HL-60 (cell line): ENCODE results near the gene TPO.

Experiments used
- DNase-seq, 2 experiments: peaks; one replicate each; pipeline ENCODE4 v3.0.0-alpha.2; 2010 to 2020; ENCODE audit warnings: low read depth in 1 of 2, low spot score in 1 of 2
- H3K27ac ChIP-seq: fragments of 250-450 bp; sonication (Bioruptor Pico); replicated peaks from 2 replicates; pipeline ENCODE4 v1.5.1; 2020; ENCODE audit warnings: mild to moderate bottlenecking, moderate library complexity
- H3K27me3 ChIP-seq: fragments of 250-450 bp; sonication (Bioruptor Pico); 2 replicates; pipeline ENCODE4 v1.5.1; 2021; ENCODE audit warnings: mild to moderate bottlenecking, moderate library complexity; ENCODE audit not compliant: insufficient read depth, poor library complexity, severe bottlenecking
- H3K4me3 ChIP-seq: replicated peaks from 2 replicates; pipeline ENCODE4 v1.5.1; 2011; ENCODE audit warnings: mild to moderate bottlenecking, control low read depth, low read length; ENCODE audit not compliant: insufficient read depth
- CTCF ChIP-seq: IDR thresholded peaks from one replicate; pipeline ENCODE4 v1.5.1; 2011; ENCODE audit warnings: low read length, control low read depth, inconsistent platforms; ENCODE audit not compliant: insufficient read depth
- GABPA ChIP-seq: IDR thresholded peaks from 2 replicates; pipeline ENCODE4 v1.6.1; 2012; ENCODE audit warnings: low read depth
- POLR2AphosphoS5 ChIP-seq: IDR thresholded peaks from 2 replicates; pipeline ENCODE4 v1.6.1; 2012; ENCODE audit warnings: low read depth
- REST ChIP-seq: IDR thresholded peaks from 2 replicates; pipeline ENCODE4 v1.6.1; 2012; ENCODE audit warnings: low read depth; ENCODE audit not compliant: insufficient replicate concordance
- SPI1 ChIP-seq: IDR thresholded peaks from 2 replicates; pipeline ENCODE4 v1.6.1; 2012; ENCODE audit warnings: low read depth, mild to moderate bottlenecking, borderline replicate concordance

The TPO gene

GRCh38 chr2:1480671-1481076 lies 67.4 kb downstream of the TPO start:
- no peak overlapping the region for H3K27ac ChIP-seq
- no peak for TF ChIP-seq POLR2AphosphoS5
- no peak for TF ChIP-seq GABPA
- no peak for TF ChIP-seq SPI1
- TF ChIP-seq REST = no peak
- TF ChIP-seq CTCF = no peak
- DNase-seq = no peak

GRCh38 chr2:1481406-1482252 lies 68.4 kb downstream of the TPO start:
- TF ChIP-seq GABPA = no peak
- TF ChIP-seq POLR2AphosphoS5 = no peak
- TF ChIP-seq REST = no peak
- TF ChIP-seq SPI1 = no peak
- TF ChIP-seq CTCF = no peak
- no peak overlapping the region for H3K4me3 ChIP-seq
- no peaks in the 10 kb centered on the region for H3K27me3 ChIP-seq
- no peak for DNase-seq
- no peak overlapping the region for H3K27ac ChIP-seq

More at GRCh38 chr2:1480671-1481076, 67.4 kb downstream of the TPO start:
- no peak overlapping the region for H3K4me3 ChIP-seq
- H3K27me3 ChIP-seq = no peaks in the 10 kb centered on the region

DNA sequence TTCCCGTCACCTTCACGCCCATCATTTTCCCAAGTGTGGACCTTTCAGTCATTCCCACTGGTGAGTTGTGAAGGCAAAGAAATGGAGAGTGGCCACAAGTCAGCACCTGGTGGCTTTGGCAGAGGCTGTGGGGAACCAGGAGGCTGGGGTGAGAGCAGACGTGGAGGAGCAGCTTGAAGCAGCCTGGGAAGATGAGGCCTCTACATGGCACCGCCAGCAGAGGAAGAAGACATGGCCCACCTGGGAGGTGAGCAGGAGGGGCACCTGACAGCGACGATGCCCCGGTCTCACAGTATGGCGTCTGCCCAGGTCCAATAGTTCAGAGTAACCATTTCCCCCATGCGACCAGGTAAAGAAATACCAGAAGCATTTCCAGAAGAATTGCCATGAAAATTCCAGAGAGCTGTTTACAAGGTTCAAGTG lies 69.0 kb downstream of the TPO start:
- H3K4me3 ChIP-seq = no peak overlapping the region
- H3K27me3 ChIP-seq = no peaks in the 10 kb centered on the region
- DNase-seq = no peak
- TF ChIP-seq GABPA = no peak
- TF ChIP-seq SPI1 = no peak
- no peak overlapping the region for H3K27ac ChIP-seq

DNA sequence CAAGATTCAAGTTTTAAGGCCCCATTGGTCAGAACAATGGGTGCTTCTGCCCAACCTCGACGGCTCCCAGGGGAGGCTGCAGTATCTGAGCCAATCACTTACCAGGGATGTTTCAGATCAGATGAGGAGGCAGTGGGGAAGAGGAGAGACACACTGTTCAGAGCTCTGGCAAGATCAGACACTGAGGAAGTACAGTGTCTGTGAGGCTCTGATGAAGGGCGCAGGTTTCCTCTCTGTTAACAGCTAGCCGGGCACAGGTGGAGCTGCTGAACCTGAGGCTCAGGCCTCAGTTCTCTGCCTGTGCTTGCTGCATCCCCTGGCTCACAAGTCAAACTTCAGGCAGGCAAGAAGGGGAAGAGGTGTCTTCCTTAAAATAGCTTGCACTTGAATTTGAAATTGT lies 69.7 kb downstream of the TPO start:
- no peaks in the 10 kb centered on the region for H3K27me3 ChIP-seq
- no peak overlapping the region for H3K4me3 ChIP-seq
- DNase-seq = no peak
- no peak overlapping the region for H3K27ac ChIP-seq
- TF ChIP-seq GABPA = no peak

DNA sequence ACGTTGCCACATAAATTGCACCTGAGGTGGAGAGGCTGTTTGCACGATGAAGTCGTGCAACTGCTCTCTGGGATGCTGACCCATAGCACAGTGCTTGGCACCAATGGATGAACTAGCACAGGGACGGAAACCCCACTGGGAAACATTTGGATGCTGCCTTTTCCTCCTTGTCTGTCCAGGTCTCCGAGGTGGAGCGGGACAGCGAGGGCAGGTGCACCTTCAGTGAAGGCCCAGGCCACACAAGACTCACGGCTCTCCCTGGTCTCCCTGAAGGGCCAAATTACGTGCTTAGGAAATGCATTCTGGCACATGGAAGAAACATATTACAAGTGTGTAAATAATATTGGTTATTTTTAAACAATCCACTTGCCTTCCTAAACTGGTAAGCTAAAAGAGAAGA lies 70.3 kb downstream of the TPO start:
- Histone ChIP-seq H3K27me3 (no peaks in the 10 kb centered on the region), H3K4me3 (no peak overlapping the region)

More for the DNA sequence above, 70.3 kb downstream of the TPO start:
- no peak overlapping the region for H3K27ac ChIP-seq
- no peak for TF ChIP-seq POLR2AphosphoS5
- TF ChIP-seq CTCF = no peak
- no peak for TF ChIP-seq REST
- TF ChIP-seq SPI1 = no peak
- no peak for DNase-seq
